HTR-8/SVneo (cell line): ENCODE measurements around the gene RPS19.

ENCODE experiments used
- DNase-seq: peaks from one replicate; pipeline ENCODE4 v3.0.0; 2011; ENCODE audit warnings: low spot score, mixed read lengths; ENCODE audit not compliant: insufficient read length
- FAIRE-seq: peaks from 2 replicates; lab custom pipeline; 2011; peaks lifted over from hg19 to GRCh38; lab: Jason Lieb, UNC

The RPS19 gene

GRCh38 chr19:41859618-41860418, at the start of gene RPS19:
Gene RPS19, plus strand, starts transcription at chr19:41860255. Its CDS starts 520 bp downstream, at chr19:41860775.
- FAIRE-seq (peak; percentile 98), DNase-seq (peak; percentile 94)

- no peak for FAIRE-seq
- DNase-seq: no peak
Measured at GRCh38 chr19:41810301-41810700, 49.8 kb upstream of the RPS19 start.

- DNase-seq (no peak), FAIRE-seq (no peak)
Measured at GRCh38 chr19:41811036-41811435, 49.0 kb upstream of the RPS19 start.

- FAIRE-seq (no peak), DNase-seq (no peak)
Measured at GRCh38 chr19:41811981-41812380, 48.1 kb upstream of the RPS19 start.

GRCh38 chr19:41813911-41814310, 46.1 kb upstream of the RPS19 start:
- FAIRE-seq (no peak), DNase-seq (no peak)

- no peak for DNase-seq
- FAIRE-seq: no peak
Measured at GRCh38 chr19:41815301-41815700, 44.8 kb upstream of the RPS19 start.

GRCh38 chr19:41816761-41817160, 43.3 kb upstream of the RPS19 start:
- no peak for FAIRE-seq

GRCh38 chr19:41821003-41821735, 38.9 kb upstream of the RPS19 start:
- FAIRE-seq (no peak), DNase-seq (peak; percentile 50)

More at GRCh38 chr19:41816761-41817160, 43.3 kb upstream of the RPS19 start:
- DNase-seq: no peak

GRCh38 chr19:41837981-41838708, 21.9 kb upstream of the RPS19 start:
- FAIRE-seq (no peak), DNase-seq (no peak)

GRCh38 chr19:41839211-41839610, 20.8 kb upstream of the RPS19 start:
- FAIRE-seq (no peak), DNase-seq (no peak)

- FAIRE-seq: no peak
- DNase-seq: no peak
Measured at GRCh38 chr19:41843371-41843770, 16.7 kb upstream of the RPS19 start.

GRCh38 chr19:41844601-41845000, 15.5 kb upstream of the RPS19 start, which contains the start of gene LYPD4:
Gene LYPD4, minus strand, starts transcription at chr19:41844683. Its CDS starts 5,398 bp downstream, at chr19:41839285.
- FAIRE-seq: no peak

GRCh38 chr19:41845001-41845050, 15.2 kb upstream of the RPS19 start, which contains the start of gene DMRTC2:
Gene DMRTC2, plus strand, starts transcription at chr19:41845042. Its CDS starts 2,387 bp downstream, at chr19:41847429.
- DNase-seq: no peak
- no peak for FAIRE-seq

More at GRCh38 chr19:41844601-41845000, 15.5 kb upstream of the RPS19 start, which contains the start of gene LYPD4:
- no peak for DNase-seq

GRCh38 chr19:41845051-41845590, 14.9 kb upstream of the RPS19 start:
- DNase-seq (no peak), FAIRE-seq (no peak)

GRCh38 chr19:41847351-41848105, 12.5 kb upstream of the RPS19 start:
- FAIRE-seq: no peak
- no peak for DNase-seq

- FAIRE-seq: no peak
- DNase-seq: no peak
Measured at GRCh38 chr19:41848666-41849065, 11.4 kb upstream of the RPS19 start.

- FAIRE-seq (no peak), DNase-seq (no peak)
Measured at GRCh38 chr19:41849067-41849466, 11.0 kb upstream of the RPS19 start.

- FAIRE-seq (no peak), DNase-seq (no peak)
Measured at GRCh38 chr19:41850381-41850780, 9.7 kb upstream of the RPS19 start.

GRCh38 chr19:41851456-41851855, 8.6 kb upstream of the RPS19 start:
- DNase-seq (no peak), FAIRE-seq (no peak)

GRCh38 chr19:41853344-41853743, 6.7 kb upstream of the RPS19 start:
- no peak for FAIRE-seq
- DNase-seq: no peak
